HG03460 (cell line): ENCODE results near the gene CBLN4.

Experiments
- ATAC-seq: cut with Tn5 transposase; IDR thresholded peaks from one replicate; pipeline ENCODE4 v1.9.1; 2021; ENCODE audit not compliant: unreplicated experiment

The CBLN4 gene

GRCh38 chr20:56005389-56005715 is at the start of gene CBLN4:
TSS of gene CBLN4 (minus strand) at chr20:56005519. CDS start at chr20:56004171, 1,348 bp downstream.
- no peak for ATAC-seq

- ATAC-seq: no peak
Measured at GRCh38 chr20:56043227-56043626, 37.9 kb upstream of the CBLN4 start.

- ATAC-seq: no peak
Measured at GRCh38 chr20:56032251-56032650, 26.9 kb upstream of the CBLN4 start.

- ATAC-seq: no peak
Measured at GRCh38 chr20:56018716-56019115, 13.4 kb upstream of the CBLN4 start.

- ATAC-seq: no peak
Measured at GRCh38 chr20:56018194-56018593, 12.9 kb upstream of the CBLN4 start.

GRCh38 chr20:56017560-56017959 is 12.2 kb upstream of the CBLN4 start:
- ATAC-seq: no peak

GRCh38 chr20:56014998-56015397 is 9.7 kb upstream of the CBLN4 start:
- no peak for ATAC-seq

- no peak for ATAC-seq
Measured at GRCh38 chr20:56014151-56014550, 8.8 kb upstream of the CBLN4 start.

- no peak for ATAC-seq
Measured at GRCh38 chr20:56004611-56005388, 519 bp downstream of the CBLN4 start.

GRCh38 chr20:56004007-56004406 is 1.3 kb downstream of the CBLN4 start:
- ATAC-seq: no peak

- ATAC-seq: no peak
Measured at GRCh38 chr20:56002908-56003800, 2.2 kb downstream of the CBLN4 start.

GRCh38 chr20:56001890-56002289 is 3.4 kb downstream of the CBLN4 start:
- ATAC-seq: no peak

GRCh38 chr20:56001106-56001785 is 4.1 kb downstream of the CBLN4 start:
- ATAC-seq: no peak

GRCh38 chr20:55978550-55978949 is 26.8 kb downstream of the CBLN4 start:
- ATAC-seq: no peak

GRCh38 chr20:55977690-55978459 is 27.4 kb downstream of the CBLN4 start:
- ATAC-seq: no peak

- no peak for ATAC-seq
Measured at GRCh38 chr20:55974491-55975202, 30.7 kb downstream of the CBLN4 start.

- no peak for ATAC-seq
Measured at GRCh38 chr20:55964790-55965189, 40.5 kb downstream of the CBLN4 start.

- no peak for ATAC-seq
Measured at GRCh38 chr20:55961376-55962330, 43.7 kb downstream of the CBLN4 start.

- ATAC-seq: no peak
Measured at GRCh38 chr20:55953201-55953600, 52.1 kb downstream of the CBLN4 start.
